ENCODE data around the gene MEI4.

DNA sequence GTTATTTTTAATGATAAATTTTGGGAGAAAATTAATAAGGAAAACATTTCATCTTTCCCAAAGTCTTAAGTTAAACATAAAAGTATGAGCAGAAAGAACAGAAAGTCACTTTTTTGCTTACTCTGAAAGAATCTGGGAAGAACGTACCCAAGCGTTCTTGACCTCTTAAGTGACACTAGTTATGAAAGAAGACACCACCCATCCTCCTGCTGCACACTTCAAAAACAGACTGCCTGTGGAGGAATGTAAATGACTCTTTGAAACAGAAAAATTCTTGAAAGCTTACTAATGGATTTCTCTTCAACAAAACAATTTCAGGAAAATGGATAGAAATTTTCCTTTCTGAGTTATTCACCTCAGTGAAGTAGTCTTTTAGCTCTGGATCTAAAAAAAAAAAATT is 227.7 kb downstream of the MEI4 start:
- TF ChIP-seq, protein P1, sequence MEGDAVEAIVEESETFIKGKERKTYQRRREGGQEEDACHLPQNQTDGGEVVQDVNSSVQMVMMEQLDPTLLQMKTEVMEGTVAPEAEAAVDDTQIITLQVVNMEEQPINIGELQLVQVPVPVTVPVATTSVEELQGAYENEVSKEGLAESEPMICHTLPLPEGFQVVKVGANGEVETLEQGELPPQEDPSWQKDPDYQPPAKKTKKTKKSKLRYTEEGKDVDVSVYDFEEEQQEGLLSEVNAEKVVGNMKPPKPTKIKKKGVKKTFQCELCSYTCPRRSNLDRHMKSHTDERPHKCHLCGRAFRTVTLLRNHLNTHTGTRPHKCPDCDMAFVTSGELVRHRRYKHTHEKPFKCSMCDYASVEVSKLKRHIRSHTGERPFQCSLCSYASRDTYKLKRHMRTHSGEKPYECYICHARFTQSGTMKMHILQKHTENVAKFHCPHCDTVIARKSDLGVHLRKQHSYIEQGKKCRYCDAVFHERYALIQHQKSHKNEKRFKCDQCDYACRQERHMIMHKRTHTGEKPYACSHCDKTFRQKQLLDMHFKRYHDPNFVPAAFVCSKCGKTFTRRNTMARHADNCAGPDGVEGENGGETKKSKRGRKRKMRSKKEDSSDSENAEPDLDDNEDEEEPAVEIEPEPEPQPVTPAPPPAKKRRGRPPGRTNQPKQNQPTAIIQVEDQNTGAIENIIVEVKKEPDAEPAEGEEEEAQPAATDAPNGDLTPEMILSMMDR (IDR thresholded peaks at IDR 0.05), result no peak
- no peak for TF ChIP-seq POLR2A (IDR thresholded peaks at IDR 0.05)
- TF ChIP-seq POLR2AphosphoS5 (IDR thresholded peaks at IDR 0.05), result no peak

Data from prostate gland (tissue), 2 donors.